ENCODE data around the gene GRM7.

The GRM7 gene

DNA sequence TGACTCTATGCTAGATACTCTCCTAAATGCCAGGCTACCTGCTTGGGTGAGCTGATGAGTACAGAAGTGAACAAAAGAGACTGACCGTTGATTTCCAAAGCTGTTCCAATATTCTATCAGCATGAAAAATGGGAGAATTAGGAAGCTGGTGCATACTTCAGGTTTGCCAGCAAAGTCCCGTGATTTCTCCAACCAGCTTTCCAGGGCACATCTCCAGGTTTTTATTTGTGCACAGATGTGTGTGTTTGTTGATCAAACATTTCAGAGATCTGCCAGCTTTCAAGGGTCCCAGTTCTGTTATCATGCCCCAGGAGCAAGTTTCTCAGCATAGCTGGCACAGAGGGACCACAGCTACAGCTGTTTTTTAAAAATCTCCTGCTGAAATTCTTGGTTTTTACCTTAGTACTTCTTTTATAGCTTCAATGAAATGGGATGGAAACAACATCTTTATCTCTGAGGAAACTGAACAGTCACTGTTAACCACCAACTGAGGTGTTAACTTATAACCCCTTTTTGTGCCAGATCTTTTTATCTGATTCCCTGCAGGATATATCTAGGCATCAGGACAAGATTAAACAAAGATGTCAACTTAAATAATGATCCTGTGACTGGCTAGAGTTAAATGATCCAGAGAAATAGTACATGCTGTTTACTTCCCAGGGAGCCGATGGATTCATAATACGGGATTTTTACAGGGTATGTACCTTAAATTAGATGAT lies 380.8 kb downstream of the GRM7 start:
- DNase-seq (ENCODE audit: low read depth): no peak

DNA sequence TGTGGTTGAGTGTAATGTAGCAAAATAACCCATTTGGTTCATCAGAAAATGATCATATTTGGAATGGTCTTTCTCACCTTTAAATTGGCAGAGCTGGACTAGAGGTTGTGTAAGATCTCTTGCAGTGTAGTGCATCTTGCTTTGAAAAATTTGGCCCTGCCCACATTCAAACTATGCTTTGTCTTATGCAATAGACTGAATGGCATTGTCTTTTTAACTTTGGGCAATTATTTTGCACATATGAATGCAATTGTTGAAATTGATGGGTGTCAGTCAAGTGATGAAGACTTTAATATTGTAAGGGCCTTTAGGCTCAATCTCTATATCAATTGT lies 381.4 kb downstream of the GRM7 start:
- DNase-seq (ENCODE audit: low read depth): no peak

DNA sequence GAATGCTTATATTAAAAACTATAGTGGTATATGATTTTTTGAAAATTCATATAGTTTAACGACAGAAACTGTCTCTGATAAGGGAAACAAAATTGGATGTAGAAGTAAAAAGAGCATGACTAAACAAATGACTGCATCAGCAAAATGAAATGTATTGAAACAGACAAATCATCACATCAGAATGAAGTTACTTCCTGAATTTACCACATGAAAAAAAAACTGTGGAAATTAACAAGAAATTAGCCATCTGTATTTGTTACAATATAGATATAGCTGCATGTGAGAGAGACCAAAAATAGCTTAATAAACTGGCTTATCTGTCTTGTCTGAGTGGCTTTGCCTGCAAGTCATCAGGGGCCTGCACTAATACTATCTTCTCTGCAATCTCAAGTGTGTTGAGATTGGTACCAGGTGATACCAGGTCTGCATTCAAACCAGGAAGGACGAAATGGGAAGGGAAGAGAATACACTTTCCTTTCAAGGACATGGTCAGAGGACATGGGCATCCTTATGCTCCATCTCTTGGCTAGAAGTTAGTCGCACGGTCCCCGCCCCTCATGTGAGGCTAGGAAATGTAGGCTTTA lies 388.7 kb downstream of the GRM7 start:
- DNase-seq (ENCODE audit: low read depth): no peak

DNA sequence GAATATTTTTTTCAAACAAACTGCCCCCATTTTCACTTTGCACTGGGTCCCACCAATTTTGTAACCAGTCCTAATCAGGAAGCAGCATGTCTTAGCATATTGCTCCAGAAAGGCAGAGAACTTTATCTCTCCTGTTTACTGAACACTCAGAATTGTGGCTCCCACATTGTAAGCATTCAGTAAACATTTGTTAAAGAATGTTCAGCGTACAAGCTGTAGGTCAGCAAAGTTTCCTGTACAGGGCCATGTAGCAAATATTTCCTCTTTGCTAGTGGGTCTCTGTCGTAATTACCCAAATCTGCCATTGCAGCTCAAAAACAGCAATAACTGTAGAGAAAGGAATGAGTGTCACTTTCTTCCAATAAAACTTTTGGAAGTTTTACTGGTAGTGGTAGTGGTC lies 393.3 kb downstream of the GRM7 start:
- DNase-seq (ENCODE audit: low read depth): no peak

DNA sequence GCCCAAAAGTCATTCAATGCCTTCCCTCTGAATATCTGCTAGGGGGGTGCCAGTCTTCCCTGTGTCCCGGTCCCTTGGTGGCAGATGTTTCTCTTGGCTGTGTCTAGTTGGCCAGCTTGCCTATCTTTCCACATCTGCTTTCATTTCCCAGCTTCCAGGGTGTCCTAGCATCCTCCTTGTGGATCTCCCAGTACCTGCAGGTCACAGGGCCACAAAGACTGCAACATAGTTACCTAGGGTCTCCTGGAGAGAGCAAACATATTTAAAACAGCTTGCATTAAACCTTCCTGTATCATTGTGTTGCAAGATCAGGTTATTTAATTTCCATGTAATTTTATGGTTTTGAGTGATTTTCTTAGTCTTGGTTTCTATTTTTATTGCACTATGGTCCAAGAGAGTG lies 400.1 kb downstream of the GRM7 start:
- DNase-seq (ENCODE audit: low read depth): no peak

DNA sequence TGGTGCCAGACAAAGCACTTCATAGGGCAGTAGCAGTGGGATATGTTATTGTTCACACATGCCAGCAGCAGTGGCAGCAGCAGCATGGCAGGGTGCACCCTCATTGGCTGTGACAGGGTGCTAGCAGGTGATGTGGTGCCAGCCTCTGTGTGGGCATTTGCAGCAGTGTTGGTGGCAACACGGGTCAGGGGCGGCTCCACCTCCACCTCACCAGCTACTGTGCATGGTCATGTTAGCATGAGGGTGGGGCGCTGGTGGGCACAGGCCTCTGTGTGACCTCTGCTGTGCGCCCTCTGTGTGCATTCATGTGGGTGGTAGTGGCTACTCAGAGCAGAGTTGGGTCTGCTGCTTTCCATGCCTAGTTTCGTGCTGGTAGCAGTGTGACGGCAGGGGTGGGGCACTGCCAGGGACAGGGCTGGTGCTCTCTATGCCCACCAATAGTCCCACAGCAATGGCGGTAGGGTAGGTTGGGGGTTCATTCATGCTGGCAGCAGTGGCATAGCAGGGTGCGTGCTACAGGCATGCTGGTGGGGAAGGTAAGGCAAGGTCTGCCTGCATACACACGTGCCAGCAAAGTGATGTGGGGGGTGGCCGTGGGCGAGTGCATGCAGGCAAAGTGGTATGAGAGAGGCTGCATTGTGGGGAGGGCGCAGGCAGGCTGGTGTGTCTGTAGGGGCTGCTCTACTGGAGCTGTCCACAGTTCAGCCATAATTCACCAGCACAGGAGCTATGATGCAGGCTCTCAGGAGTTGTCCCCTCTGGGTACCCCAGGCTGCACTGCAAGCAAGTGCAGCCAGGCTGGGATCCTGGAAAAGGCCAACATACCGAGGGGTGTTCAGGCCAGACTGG lies 402.7 kb downstream of the GRM7 start:
- no peak for DNase-seq (ENCODE audit: low read depth)

DNA sequence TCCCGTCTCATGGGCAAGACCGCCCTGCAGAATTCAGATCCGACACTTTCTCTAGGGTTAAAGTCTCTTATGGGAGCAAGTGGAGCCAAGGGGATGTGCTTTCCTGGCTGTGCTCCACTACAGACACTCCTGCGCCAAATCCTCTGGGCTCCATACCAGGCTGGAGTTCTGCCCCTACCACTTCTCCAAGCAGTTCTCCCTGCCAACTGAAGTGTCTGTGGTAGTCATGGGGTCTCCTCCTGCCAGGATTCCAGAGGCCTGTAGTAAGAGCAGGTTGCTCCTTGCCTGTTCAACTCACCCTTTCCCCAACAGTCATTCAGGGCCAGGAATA lies 403.2 kb downstream of the GRM7 start:
- DNase-seq (ENCODE audit: low read depth): no peak

DNA sequence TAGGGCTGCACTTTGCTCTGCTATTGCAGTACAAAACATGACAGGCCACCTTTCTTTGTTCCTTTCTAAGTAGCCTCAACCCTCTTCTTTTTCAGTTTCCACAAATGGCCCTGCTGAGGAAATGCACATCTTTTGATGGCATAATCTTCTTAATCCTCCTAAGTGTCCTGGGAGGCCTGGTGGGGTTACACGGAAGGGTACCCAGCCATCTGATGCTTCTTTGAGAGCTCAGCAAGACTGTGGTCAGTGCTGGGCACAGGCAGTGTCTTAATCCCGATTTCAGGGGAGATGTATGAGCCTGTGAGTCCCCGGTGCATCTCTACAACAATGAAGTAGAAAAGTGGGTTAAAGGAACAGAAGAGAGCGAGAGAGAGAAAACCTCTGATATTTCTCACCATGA lies 404.8 kb downstream of the GRM7 start:
- no peak for DNase-seq (ENCODE audit: low read depth)

DNA sequence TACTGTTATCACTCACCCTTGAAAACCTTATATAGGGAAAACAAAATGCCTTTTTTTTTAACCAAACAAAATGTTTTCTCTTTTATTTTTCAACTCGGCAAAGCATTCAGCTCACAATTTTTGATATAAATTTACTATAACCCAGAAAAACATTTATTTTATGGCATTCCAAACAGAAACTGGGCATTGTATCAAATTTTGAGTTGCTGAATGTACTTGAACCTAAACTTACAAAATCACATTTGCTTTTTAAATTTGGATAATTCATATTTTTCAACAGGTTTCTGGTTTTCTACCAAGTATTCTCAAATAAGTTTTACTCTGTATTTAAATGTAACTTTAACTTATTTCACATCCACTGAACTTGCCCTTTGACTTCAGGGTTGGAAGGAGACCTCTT lies 405.6 kb downstream of the GRM7 start:
- no peak for DNase-seq (ENCODE audit: low read depth)

DNA sequence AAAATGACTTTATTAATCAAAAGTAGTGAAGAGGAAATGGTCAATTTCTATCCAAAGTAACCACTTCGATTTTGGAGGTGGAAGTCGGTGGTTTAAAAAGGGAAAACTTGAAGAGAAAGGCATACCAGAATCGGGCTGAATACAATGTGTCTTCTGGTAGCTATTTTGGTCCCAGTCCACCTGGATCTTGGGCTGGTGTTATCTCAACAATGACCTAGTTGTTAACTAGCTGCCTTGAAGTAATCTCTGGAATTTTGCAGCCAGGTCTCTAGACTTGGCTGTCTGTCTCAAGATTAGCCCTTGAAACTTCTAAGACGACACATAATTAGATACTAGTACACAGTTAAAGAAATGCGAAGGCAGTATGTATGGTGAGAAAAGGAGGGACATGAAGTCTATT lies 409.8 kb downstream of the GRM7 start:
- no peak for DNase-seq (ENCODE audit: low read depth)

DNA sequence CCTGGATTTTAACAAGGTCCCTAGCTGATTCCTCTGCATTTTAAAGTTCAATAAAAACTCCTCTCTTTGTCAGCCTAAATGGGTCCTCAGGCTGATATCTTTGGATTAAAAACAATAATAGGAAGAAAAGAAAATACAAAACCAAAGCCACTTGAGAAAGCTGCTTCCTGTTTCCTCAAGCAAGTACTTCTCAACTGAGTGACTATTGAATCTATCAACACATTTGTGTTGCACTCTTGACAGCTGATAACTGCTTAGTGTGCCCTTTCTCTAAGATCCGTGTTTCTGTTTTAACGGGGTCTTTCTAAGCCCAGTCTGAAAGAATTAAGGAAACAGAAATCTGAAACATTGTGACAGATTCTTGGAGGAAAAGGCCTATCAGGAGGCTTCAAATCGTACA lies 410.7 kb downstream of the GRM7 start:
- no peak for DNase-seq (ENCODE audit: low read depth)

DNA sequence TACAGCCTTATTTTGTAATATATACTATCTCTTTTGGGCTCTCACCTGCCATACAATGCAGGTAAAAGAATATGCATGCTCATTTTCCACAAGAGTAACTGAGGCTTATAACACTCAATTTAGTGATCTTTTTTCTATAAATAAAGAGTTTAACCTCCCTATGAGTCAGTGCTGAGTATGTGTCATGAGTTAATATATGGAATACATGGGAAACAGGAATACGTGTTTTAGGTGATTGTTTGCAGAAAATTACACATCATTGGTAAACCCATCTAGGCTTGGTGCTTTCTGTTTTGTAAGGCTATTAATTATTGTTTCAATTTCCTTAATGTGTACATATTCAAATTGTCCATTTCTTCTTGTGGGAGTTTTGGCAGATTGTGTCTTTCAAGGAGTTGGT lies 411.3 kb downstream of the GRM7 start:
- DNase-seq (ENCODE audit: low read depth): no peak

DNA sequence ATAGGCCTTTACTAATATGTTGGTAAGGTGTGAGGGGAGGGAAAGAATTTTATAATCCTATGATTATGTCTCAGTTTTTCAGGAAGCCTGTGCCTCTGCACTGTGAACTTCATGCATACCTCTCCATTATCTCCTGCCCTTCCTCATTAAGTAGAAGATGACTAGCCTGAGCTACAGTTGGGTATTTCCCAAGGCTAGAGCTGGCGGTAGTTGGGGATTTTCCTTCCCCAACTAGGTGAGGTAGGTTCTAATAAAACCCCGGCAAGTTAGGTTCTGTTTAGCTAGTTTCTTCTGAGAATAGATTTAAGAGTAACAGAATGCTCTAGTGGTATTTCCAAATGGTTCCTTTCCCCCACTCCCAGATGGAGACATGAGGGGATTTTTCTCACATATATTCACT lies 414.5 kb downstream of the GRM7 start:
- no peak for DNase-seq (ENCODE audit: low read depth)

DNA sequence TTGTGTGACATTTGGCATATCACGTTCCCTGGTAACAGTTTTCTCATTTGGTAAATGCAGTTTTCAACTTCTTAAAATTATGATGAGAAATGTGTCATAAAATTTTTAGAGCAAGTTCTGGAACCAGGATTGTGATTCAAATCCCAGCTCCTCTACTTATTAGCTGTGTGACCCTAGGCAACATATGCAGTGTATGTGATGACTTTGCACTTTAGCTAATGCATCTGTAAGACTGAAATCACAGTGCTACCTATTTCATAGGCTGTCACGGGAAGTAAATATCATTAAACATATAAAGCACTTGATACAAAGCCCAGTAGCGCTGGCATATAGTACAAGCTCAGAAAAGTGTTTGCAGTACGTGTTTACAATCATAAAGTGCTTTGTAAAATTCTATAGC lies 419.4 kb downstream of the GRM7 start:
- no peak for DNase-seq (ENCODE audit: low read depth)

DNA sequence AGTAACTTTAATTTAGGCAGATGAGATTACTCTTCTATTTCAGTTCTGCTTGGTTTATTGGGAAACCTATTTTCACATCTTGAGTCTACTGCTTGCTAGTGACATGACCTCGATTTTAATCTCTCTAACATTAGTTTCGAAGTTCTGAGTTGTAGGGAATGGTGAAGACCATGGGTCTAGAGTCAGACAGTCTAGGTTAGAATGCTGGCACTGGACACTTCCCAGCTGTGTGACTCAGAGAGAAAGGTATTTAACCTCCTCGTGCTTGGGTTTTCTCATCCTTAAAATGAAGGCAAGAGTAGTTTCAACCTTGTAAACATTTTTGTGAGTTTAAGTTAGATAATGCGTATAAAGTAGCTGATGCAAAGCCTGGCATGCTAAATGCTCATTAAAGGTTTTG lies 422.1 kb downstream of the GRM7 start:
- no peak for DNase-seq (ENCODE audit: low read depth)

DNA sequence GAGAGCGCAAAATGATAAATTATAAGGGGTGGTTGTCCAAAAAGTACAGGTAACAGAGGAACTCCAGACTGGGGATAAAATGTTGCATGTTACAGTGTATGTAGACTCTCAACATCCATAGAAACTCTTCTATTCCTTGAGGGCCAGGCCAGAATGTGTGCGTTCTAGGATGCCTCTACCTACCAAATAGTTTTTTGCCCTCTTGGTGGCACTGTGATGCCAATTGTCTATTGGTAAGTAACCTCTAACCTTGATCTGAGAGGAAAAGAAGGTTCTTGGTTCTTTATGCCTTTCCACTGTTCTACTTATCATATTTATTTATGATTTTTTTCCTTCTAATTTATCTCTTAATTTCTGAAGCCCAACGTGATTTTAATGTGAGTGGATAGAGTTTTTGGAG lies 424.6 kb downstream of the GRM7 start:
- DNase-seq (ENCODE audit: low read depth): no peak

DNA sequence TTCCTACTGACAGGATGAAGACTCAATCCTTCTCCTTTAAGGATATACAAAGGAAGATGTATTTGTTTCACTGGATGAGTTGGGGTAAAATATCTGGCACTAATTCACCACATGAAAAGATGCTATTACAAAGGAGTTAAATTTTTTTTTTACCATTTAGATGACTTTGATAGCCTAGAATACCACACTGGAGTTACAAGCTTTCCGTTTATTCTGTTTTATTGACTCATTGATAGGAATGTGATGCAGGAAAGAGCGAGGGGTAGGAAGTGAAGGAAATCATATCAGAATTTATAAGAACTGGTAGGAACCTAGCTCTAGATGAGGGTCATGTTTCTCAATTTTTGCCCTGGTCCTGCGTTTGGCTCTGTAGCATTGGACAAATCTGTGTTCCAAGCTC lies 427.2 kb downstream of the GRM7 start:
- no peak for DNase-seq (ENCODE audit: low read depth)

DNA sequence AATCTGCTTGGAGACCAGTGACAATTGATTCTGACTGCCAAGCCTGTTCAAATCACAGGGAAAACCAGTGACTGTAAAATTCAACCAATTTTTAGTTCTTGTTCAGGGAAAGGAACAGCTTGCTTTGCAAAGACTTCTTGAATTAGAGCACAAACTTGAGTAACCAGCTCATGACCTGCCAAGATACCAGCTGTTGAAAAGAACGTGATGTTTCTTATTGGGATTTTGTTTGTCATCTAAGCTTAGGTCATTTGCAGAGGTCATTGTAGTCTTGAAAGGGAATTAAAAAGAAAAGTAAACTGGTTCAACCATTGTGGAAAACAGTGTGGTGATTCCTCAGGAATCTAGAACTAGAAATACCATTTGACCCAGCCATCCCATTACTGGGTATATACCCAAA lies 428.2 kb downstream of the GRM7 start:
- DNase-seq (ENCODE audit: low read depth): no peak

DNA sequence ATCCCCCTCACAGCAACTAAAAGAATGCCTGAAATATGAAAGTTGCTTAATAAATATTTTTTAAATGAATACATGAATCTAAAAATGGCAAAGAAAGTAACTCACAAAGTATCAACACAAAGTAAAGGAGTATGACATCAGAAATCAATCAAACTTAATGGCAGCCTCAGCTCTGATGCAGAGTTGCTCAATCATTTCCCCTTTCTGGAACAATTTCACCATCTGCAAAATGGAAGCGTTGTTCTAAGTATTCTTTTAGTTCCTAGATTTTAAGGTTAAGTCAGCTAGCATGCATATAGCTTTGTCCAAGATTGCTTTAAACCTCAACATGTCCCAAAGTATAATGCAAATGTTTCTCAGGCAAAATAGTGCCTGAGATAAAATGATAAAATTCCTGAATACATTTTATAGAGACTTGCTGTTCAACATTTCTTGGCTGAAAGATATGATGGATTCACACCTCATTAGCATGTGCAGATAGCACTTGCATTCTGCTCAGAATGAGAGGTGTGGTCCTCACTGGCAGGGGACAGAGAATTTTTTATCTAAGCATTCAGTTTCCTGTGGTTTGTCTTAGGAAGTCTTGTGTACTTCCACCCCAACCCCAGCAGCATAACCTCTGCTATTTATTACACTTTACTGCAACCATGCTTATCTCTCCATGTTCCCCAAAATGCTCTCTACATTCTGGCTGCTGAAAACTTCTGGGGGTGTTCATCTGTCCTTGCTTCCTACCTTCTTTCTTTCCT lies 429.3 kb downstream of the GRM7 start:
- no peak for DNase-seq (ENCODE audit: low read depth)

DNA sequence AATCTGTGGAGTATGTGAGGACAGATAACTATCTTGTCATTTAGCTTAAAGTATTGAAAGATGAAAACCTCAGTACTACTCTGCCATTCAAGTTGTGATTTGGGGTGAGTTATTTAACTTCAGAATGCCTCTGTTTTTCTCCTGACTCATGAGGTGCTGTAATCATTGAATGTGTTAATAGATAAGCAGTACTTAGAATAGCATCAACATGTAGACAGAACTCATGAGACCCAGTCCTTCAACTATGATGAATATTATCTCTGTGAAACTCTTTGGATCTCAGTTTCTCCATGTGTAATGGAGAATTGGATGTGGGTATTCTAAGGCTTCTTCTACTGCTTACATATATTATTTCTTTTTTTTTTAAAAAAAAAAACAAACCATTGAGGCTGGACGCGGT lies 431.4 kb downstream of the GRM7 start:
- DNase-seq (ENCODE audit: low read depth): no peak

DNA sequence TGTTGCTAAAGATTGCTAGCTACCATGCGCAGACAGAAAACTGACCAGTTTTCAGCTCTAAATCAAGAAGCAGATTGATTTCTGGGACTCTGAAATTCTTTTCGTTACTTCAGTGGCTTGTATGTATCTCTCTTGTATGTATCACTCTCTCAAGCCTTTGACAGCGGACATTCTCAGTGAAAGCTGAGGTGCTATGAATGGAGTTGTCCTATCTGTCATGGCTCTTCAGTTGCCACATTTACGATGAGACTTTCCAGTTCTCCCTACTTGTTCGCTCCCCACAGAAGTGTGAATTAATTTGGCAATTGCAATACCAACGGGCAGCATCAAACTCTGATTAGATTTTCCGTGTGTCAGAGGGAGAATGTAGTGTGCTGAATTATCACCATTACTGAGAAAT lies 432.4 kb downstream of the GRM7 start:
- DNase-seq (ENCODE audit: low read depth): no peak

DNA sequence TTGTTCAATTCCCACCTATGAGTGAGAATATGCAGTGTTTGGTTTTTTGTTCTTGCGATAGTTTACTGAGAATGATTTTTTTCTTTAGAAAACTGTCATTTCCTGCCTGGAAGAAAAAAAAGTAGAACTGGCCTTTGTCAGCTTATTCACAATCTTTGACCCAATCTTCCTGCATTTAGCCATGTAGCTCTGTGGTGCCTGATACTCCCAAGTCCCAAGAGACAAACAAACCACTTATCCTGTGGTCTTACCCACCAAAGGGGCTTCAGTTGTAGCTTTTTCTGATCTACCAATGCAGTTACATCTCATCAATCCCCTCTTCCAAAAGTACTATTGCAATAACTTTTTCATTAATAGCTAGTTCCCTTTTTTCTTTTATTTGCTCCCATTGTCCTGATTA lies 444.6 kb downstream of the GRM7 start:
- no peak for DNase-seq (ENCODE audit: low read depth)

DNA sequence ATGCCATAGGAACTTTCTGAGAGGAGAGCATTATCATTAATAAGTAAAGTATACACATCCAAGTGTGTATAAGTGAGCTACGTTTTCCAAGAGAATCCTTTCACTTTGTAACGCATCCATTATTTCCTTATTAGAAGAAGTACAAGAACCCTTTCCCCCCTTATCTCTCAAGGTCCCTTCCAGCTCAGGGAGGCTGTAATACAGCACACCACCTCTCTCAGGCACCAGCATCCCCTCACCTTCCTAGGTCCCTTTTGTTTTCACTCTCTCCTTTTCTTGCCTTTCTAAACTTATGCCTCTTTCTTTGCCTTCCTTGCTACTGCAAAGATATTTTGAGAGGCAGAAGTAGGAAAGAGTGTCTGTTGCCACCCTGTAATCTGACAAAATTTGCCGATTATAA lies 446.0 kb downstream of the GRM7 start:
- DNase-seq (ENCODE audit: low read depth): no peak

Measured in T-helper 22 cell (primary cell).